HG02943 (cell line): Measurements from ENCODE around the gene FOXL3.

Experiments used
- ATAC-seq: cut with Tn5 transposase; IDR thresholded peaks from one replicate; pipeline ENCODE4 v1.9.1; 2021; ENCODE audit warnings: mild to moderate bottlenecking, low read depth, moderate library complexity; ENCODE audit not compliant: unreplicated experiment

The FOXL3 gene

GRCh38 chr7:318878-319661, 29.1 kb downstream of the FOXL3 start:
- ATAC-seq, result no peak

GRCh38 chr7:320297-320696, 30.3 kb downstream of the FOXL3 start:
- ATAC-seq, result no peak

- no peak for ATAC-seq
Measured at GRCh38 chr7:322111-322671, 32.2 kb downstream of the FOXL3 start.

DNA sequence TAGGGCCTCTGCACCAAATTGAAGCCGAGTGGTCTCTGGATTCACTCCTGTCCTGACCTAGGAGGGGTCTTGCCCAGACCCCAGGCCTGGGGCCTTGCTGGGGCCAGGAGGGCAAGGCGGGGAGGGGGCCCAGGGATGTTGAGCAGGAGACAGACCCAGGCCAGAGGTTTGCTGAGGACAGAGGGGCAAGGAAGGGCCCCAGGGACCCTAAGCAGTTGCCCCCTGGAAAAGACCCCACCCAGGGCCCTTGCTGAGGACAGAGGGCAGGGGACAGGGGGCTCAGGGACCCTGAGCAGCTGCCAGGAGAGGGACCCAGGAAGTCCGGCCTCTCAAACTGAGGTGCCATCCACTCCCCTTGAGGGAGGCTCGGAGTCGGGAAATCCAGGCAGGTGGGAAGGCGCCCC, 32.7 kb downstream of the FOXL3 start:
- ATAC-seq, result no peak

DNA sequence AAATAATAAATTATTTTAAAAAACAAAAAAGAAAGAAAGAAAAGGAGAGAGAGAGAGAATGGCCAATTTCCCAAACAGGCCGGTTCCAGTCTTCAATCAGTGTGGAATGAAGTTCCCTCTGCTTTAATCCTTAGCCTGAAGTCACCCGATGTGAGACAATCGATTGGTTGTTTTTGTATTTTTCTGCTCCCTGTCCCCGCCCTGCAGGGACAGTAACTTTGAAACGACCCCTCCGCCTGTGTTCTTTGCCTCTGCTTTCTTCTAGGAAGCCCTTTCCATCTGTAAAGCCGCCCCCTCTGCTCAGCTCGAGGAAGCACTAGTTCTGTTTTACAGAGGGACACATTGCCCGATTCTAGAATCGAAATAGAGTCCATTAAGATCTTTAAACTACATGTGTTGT, 33.4 kb downstream of the FOXL3 start:
- no peak for ATAC-seq

- no peak for ATAC-seq
Measured at GRCh38 chr7:324011-324410, 34.0 kb downstream of the FOXL3 start.

DNA sequence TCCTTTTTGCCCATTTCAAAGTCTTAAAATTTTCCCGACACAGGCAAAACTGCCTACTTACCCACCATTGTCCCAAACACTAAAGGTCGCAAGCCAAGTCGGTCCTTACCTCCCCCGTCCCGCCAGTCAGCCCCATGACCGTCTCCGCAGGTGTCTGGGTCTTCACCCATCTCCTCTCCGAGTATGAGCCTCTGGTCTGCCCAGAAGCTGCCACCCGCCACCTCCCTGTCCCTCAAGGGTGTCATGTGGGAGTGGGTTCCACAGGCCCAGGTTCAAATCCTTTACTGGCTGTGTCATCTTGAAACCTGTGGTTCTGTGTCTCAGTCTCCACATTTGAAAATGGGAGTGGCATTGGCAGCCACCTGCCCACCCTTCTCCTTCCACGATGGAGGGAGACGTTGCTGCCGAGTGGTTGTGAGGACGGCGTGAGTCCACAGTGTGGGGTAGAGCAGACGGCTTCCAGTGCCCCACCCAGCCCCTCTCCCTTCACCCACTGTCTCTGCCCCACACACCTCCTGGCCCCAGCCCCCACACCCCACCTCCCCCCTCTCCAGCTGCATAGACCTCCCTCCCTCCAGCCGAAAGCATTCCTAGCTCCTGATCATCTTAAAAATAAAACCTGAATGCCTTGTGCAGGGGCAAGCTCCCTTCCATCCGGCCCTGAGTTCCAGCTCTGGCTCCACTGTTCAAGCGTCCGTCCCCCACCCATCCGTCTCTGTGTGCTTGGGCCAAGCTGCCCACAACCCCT, 35.3 kb downstream of the FOXL3 start:
- ATAC-seq, result no peak

DNA sequence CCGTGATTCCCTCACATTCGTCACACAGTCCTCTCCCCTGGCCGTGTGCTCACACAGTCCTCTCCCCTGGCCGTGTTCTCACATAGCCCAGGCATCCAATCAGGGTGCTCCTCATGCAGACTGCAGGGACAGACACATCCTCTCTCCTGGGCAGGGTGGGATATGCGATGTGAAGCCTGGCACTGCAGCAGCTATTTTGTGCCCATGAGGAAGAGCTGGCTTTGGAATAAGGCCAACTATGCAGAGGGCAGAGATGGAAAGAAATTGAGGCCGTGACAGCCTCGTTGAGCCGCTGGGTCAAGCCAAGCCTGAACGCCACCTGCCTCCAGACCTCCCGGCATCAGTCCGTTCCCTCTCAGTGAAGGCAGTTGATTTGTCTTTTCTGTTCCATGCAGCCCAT, 35.8 kb downstream of the FOXL3 start:
- ATAC-seq, result no peak

DNA sequence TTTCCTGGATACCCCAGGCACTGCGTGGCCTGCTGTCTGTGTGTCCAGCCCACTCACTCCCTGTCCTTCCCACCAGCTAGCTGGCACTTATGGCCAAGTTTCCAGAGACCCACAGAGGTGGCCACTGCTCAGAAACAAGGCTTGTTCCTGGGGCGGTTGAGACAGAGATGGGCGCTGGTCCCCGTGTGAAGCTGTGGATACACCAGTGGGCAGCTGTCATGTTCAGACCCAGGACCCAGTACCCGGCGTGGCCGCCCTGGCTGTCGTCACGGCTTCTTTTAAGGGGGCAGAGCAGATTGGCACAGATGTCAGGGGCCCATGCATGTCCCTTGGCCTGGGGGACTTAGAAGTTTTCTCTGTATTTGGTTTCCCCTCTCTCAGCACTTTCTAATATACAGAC, 36.3 kb downstream of the FOXL3 start:
- ATAC-seq, result no peak

- no peak for ATAC-seq
Measured at GRCh38 chr7:326809-327232, 36.9 kb downstream of the FOXL3 start.

- ATAC-seq, result no peak
Measured at GRCh38 chr7:327233-327931, 37.4 kb downstream of the FOXL3 start.

- ATAC-seq, result no peak
Measured at GRCh38 chr7:327991-328702, 38.2 kb downstream of the FOXL3 start.

DNA sequence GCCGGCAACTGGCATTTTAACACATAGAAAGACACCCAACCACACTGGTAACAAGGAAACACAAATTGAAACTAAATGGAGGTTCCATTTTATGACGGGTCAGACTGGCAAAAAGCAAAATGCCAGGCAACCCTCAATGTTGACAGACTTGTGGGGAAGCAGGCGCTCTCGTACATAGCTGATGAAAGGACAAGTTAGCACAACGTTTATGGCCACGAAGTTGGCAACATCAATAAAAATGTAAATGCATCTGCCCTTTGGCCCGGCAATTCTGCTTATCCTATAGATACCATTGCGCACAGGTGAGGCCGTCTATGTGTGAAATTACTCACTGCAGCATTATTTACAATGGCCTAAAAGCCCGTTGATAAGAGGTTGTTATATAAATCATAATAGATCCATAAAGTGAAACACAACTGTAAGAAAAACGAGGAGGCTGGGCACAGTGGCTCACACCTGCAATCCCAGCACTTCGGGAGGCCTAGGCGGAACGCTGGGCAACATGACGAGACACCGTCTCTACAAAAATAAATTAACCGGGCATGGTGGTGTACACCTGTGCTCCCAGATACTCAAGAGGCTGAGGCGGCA, 39.8 kb downstream of the FOXL3 start:
- no peak for ATAC-seq

GRCh38 chr7:330511-331230, 40.7 kb downstream of the FOXL3 start:
- no peak for ATAC-seq

DNA sequence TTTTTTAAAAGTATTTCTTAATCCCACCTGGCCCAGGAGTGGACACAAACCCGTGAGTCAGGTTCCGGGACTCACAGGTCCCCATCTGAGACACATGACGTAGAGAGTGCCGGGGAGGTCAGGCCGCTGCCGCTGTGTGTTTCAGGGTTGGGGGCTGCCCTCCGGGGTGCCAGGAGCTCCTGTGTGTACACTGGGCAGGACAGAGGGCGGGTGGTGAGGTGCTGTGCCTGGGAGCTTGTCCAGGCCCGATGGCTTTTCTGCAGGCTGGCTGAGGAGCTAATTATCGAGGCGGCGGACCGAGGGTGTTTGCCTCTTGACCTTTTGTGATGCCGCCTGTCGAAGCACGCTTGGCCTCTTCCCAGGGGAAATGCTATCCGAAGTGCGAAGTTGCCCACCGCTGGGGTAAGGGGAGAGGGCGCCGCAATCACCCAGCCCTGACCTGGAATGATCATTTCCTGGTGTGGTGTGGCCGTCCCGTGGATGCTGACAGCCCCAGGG, 42.1 kb downstream of the FOXL3 start:
- ATAC-seq, result no peak

GRCh38 chr7:332646-333392, 42.8 kb downstream of the FOXL3 start:
- no peak for ATAC-seq

DNA sequence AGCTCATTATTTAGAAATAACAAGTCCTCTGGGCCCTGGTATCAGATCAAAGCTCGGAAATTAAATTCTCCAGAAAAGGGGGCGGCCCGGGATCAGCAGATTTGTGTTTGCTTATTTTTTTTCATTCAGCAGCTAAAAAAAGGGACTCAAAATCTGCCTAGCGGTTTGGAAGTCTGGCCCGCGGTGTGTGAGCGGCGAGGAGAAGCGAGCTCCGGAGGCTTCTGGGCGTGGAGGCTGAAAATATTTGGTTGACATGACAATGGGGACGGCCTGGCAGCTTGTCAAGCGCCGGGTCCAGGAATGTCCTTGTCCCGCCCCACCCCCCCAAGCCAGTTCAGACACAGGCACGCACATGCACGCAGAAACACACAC, 43.4 kb downstream of the FOXL3 start:
- ATAC-seq, result no peak

DNA sequence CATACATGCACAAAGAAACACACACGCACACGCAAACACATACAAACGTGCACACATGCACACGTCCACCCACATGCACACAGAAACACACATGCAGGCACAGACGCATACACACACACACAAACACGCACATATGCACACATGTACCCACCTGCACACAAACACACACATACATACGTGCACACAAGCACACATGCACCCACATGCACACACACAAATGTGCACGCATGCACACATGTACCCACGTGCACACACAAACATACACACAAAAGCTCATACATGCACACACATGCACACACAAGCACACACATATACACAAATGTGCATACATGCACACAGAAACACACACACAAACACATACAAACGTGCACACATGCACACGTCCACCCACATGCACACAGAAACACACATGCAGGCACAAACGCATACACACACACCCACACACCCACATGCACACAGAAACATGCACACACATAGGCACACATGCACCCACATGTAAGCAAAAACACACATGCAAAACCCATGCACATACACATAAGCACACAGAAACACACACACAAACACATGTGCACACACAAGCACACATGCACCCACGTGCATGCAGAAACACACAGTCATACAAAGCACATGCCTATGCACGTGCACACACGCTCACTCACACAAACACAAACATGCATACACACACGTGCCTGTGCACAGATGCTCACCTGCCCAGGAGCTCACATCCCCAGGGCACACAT, 44.8 kb downstream of the FOXL3 start:
- no peak for ATAC-seq
